K562 (cell line): ENCODE measurements around the gene PIH1D1.

ENCODE experiments used
- CEBPB ChIP-seq: fragments of 450-650 bp; IDR thresholded peaks from 2 replicates; pipeline ENCODE4 v1.6.1; 2016; ENCODE audit warnings: missing genetic modification characterization, missing compliant biosample characterization
- CTCF ChIP-seq, 3 experiments: IDR thresholded peaks in 2 of 3; conservative IDR thresholded peaks in 1 of 3; 2 replicates each; pipeline ENCODE4 v1.5.1; 2011 to 2012; ENCODE audit warnings: low read length in 3 of 3, mild to moderate bottlenecking in 3 of 3, control low read depth in 2 of 3, improper control_type of control experiment in 1 of 3, inconsistent platforms in 1 of 3, low read depth in 1 of 3, mixed read lengths in 1 of 3, moderate library complexity in 1 of 3; ENCODE audit not compliant: insufficient read depth in 2 of 3
- FOXK1 ChIP-seq: sonication (generic); formaldehyde crosslinking; IDR thresholded peaks from 2 replicates; pipeline ENCODE4 v1.8.0; 2022; ENCODE audit warnings: missing genetic modification reagents, mild to moderate bottlenecking, borderline replicate concordance
- KAT2B ChIP-seq: IDR thresholded peaks from one replicate; pipeline ENCODE4 v1.6.1; 2012; ENCODE audit warnings: low read depth, mild to moderate bottlenecking, control low read depth, inconsistent platforms, low read length, moderate library complexity
- KLF1 ChIP-seq: fragments of 450-650 bp; IDR thresholded peaks from 2 replicates; pipeline ENCODE4 v1.6.1; 2016; ENCODE audit warnings: missing genetic modification characterization, missing compliant biosample characterization
- MXI1 ChIP-seq: IDR thresholded peaks from 2 replicates; pipeline ENCODE4 v1.6.1; 2011; ENCODE audit warnings: low read depth, mild to moderate bottlenecking, improper control_type of control experiment, low read length
- NFE2L1 ChIP-seq: fragments of 450-650 bp; IDR thresholded peaks from 2 replicates; pipeline ENCODE4 v1.6.1; 2016; ENCODE audit warnings: missing genetic modification characterization, low read depth, mild to moderate bottlenecking, missing compliant biosample characterization, moderate library complexity, borderline replicate concordance
- POLR2A ChIP-seq: fragments of 450-650 bp; conservative IDR thresholded peaks from 2 replicates; pipeline ENCODE4 v1.6.1; 2016
- TF ChIP-seq, protein P1 (sequence below): fragments of 450-650 bp; IDR thresholded peaks from 2 replicates; pipeline ENCODE4 v1.6.1; 2017; ENCODE audit warnings: antibody characterized with exemption
- TF ChIP-seq, protein P2 (sequence below): sonication (generic); formaldehyde crosslinking; IDR thresholded peaks from 2 replicates; pipeline ENCODE4 v1.9.0; 2022; ENCODE audit warnings: mild to moderate bottlenecking, missing genetic modification reagents

- TF ChIP-seq KAT2B (no peak), MXI1 (no peak), CTCF (IDR thresholded peaks at IDR 0.05 in 2 of 3, conservative IDR thresholded peaks at IDR 0.05 in 1 of 3; ENCODE audit: insufficient read depth in 2 of 3, low read depth in 1 of 3, low read length in 3 of 3) (no peak), POLR2A (no peak), KLF1 (tag) (no peak), NFE2L1 (tag) (no peak), CEBPB (tag) (no peak), FOXK1 (CRISPR knock-in tag) (no peak)
- TF ChIP-seq, protein P1, sequence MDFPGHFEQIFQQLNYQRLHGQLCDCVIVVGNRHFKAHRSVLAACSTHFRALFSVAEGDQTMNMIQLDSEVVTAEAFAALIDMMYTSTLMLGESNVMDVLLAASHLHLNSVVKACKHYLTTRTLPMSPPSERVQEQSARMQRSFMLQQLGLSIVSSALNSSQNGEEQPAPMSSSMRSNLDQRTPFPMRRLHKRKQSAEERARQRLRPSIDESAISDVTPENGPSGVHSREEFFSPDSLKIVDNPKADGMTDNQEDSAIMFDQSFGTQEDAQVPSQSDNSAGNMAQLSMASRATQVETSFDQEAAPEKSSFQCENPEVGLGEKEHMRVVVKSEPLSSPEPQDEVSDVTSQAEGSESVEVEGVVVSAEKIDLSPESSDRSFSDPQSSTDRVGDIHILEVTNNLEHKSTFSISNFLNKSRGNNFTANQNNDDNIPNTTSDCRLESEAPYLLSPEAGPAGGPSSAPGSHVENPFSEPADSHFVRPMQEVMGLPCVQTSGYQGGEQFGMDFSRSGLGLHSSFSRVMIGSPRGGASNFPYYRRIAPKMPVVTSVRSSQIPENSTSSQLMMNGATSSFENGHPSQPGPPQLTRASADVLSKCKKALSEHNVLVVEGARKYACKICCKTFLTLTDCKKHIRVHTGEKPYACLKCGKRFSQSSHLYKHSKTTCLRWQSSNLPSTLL, result no peak
- TF ChIP-seq, protein P2, sequence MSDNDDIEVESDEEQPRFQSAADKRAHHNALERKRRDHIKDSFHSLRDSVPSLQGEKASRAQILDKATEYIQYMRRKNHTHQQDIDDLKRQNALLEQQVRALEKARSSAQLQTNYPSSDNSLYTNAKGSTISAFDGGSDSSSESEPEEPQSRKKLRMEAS (CRISPR knock-in tag), result no peak
Measured at GRCh38 chr19:49428547-49429451, 22.8 kb downstream of the PIH1D1 start.
